NT2/D1 (cell line): ENCODE data around the gene MT4.

ENCODE experiments used
- DNase-seq: peaks from one replicate; pipeline ENCODE4 v3.0.0-alpha.2; 2011; ENCODE audit warnings: low read depth, low spot score
- H3K27me3 ChIP-seq: 2 replicates; pipeline ENCODE4 v1.6.0; 2011; ENCODE audit warnings: mild to moderate bottlenecking; ENCODE audit not compliant: insufficient read length, insufficient read depth
- H3K36me3 ChIP-seq: 2 replicates; pipeline ENCODE4 v1.6.1; 2011; ENCODE audit warnings: mild to moderate bottlenecking, low read length, mixed read lengths; ENCODE audit not compliant: insufficient read depth, insufficient read length
- H3K4me1 ChIP-seq: 2 replicates; pipeline ENCODE4 v1.5.1; 2011; ENCODE audit not compliant: insufficient read depth, insufficient read length
- H3K4me3 ChIP-seq: 2 replicates; pipeline ENCODE4 v1.5.1; 2011; ENCODE audit warnings: low read depth; ENCODE audit not compliant: insufficient read length
- H3K9ac ChIP-seq: 2 replicates; pipeline ENCODE4 v1.6.0; 2011; ENCODE audit warnings: low read depth; ENCODE audit not compliant: insufficient read length
- H3K9me3 ChIP-seq: 2 replicates; pipeline ENCODE4 v1.5.1; 2011; ENCODE audit warnings: mild to moderate bottlenecking, low read length; ENCODE audit not compliant: insufficient read depth
- SUZ12 ChIP-seq: IDR thresholded peaks from 2 replicates; pipeline ENCODE4 v1.6.1; 2011; ENCODE audit not compliant: insufficient read length, insufficient read depth; ENCODE audit errors: extremely low read depth
- YY1 ChIP-seq: IDR thresholded peaks from 2 replicates; pipeline ENCODE4 v1.6.1; 2011; ENCODE audit not compliant: insufficient read length, insufficient read depth
- ZNF274 ChIP-seq: IDR thresholded peaks from 2 replicates; pipeline ENCODE4 v1.6.1; 2011; ENCODE audit warnings: mild to moderate bottlenecking, low read depth, low read length

MT4 gene

DNA sequence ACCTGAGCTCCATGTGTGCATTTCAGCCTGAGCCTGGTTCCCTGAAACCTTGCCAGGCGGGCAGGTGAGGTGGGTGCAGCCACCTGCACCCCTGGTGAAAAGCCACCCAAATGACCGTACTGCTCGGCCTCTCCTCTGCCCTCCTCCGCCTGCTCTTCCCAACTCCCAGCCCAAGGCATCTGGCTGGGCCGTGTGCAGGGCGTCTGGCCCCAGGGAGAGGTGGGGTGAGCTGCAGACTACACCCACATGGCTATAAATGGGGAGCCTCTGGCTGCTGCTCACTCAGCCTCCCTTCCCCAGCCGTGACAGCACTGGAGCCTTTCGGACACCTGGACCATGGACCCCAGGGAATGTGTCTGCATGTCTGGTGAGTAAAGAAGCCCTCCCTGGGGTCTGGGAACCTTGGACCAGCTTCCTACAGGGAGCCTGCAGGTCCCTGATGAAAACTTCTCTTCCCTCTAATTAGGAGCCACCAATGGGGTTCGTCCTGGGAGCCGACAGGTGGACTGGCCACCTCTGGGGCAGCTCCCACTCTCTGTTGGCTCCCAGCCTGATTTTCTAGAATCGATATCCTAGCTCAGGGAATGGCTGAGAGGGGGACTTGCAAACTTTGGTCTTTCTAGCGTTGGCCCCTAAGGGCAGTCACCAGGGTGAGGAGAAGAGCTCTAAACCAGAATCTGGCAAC lies at the start of gene MT4:
TSS of gene MT4 (plus strand) at position 281 of the 685 bp plus-strand sequence. CDS start at position 337, 56 bp downstream.
- H3K4me3 ChIP-seq = no peak within 1 kb of the TSS
- no peaks in the 10 kb centered on the region for H3K4me1 ChIP-seq
- H3K36me3 ChIP-seq = no peaks in the 10 kb centered on the region
- H3K27me3 ChIP-seq = no peaks in the 10 kb centered on the region
- no peak for DNase-seq
- TF ChIP-seq ZNF274 (no peak), YY1 (no peak), SUZ12 (no peak)
- H3K9ac ChIP-seq = no peak within 1 kb of the TSS
- no peaks in the 10 kb centered on the region for H3K9me3 ChIP-seq

DNA sequence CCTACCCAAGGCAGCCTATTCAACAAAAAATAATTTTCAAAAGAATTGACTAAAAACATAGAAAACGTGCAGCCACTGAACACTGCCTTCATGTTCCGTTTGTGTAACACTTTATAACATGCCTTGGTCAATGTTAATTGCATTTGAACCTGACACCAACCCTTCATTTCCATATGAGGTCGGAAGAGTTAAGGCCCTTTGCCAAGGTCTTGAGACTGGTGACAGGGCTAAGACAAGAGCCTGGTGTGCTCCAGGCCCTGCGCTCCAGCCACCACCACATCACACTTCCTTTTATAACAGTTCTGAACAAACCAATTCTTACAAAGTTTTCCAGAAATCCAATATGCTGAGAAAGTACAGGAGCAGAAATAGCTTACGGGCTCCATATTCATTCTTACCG lies 49.2 kb upstream of the MT4 start:
- Histone ChIP-seq H3K4me3 (no peak overlapping the region), H3K9me3 (no peaks in the 10 kb centered on the region), H3K9ac (no peak overlapping the region), H3K27me3 (no peaks in the 10 kb centered on the region), H3K36me3 (peaks cover 2% of the 10 kb centered on the region), H3K4me1 (peaks cover 2% of the 10 kb centered on the region)
- DNase-seq = no peak
- TF ChIP-seq SUZ12 (no peak), YY1 (no peak), ZNF274 (no peak)

GRCh38 chr16:56517206-56517605 lies 47.7 kb upstream of the MT4 start:
- no peaks in the 10 kb centered on the region for H3K9me3 ChIP-seq
- DNase-seq = no peak
- TF ChIP-seq SUZ12 = no peak
- no peaks in the 10 kb centered on the region for H3K27me3 ChIP-seq
- H3K4me3 ChIP-seq = no peak overlapping the region
- H3K9ac ChIP-seq = no peak overlapping the region
- H3K36me3 ChIP-seq = no peaks in the 10 kb centered on the region
- peaks cover 2% of the 10 kb centered on the region for H3K4me1 ChIP-seq

GRCh38 chr16:56518425-56518824 lies 46.4 kb upstream of the MT4 start:
- no peaks in the 10 kb centered on the region for H3K27me3 ChIP-seq
- H3K4me3 ChIP-seq = no peak overlapping the region
- no peak overlapping the region for H3K9ac ChIP-seq
- H3K36me3 ChIP-seq = no peaks in the 10 kb centered on the region
- no peak for DNase-seq
- TF ChIP-seq SUZ12 = no peak
- TF ChIP-seq YY1 = no peak
- no peak for TF ChIP-seq ZNF274
- no peaks in the 10 kb centered on the region for H3K9me3 ChIP-seq
- peaks cover 2% of the 10 kb centered on the region for H3K4me1 ChIP-seq

GRCh38 chr16:56519459-56520250 lies 45.2 kb upstream of the MT4 start, which contains the start of gene BBS2:
TSS of gene BBS2 (minus strand) at chr16:56520024. CDS start at chr16:56519862, 162 bp downstream.
- H3K4me3 ChIP-seq = peak within 1 kb of the TSS; percentile 92
- H3K9ac ChIP-seq = peak within 1 kb of the TSS; percentile 92
- no peaks in the 10 kb centered on the region for H3K9me3 ChIP-seq
- peaks cover 2% of the 10 kb centered on the region for H3K4me1 ChIP-seq
- no peaks in the 10 kb centered on the region for H3K27me3 ChIP-seq
- DNase-seq = peak; percentile 71
- no peaks in the 10 kb centered on the region for H3K36me3 ChIP-seq
- no peak for TF ChIP-seq SUZ12
- no peak for TF ChIP-seq YY1
- TF ChIP-seq ZNF274 = no peak

DNA sequence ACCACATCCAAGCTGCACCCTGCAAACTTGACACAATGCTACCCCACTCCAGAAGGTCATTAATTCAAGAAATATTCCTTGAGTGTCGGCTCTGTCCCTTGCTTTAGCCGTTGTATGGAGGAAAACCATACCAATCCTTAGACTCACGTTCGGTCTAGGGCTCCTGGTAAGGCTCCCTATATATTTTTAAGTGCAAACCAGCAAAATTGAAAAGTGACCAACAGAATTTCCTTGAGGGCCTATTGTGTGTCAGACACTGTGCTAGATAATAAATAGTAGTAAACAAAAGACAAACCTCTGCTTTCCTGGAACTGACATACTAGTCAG lies 44.7 kb upstream of the MT4 start:
- Histone ChIP-seq H3K9me3 (no peaks in the 10 kb centered on the region), H3K27me3 (no peaks in the 10 kb centered on the region), H3K4me1 (peaks cover 2% of the 10 kb centered on the region), H3K4me3 (peak overlapping the region; percentile 92), H3K36me3 (no peaks in the 10 kb centered on the region), H3K9ac (peak overlapping the region; percentile 63)
- no peak for DNase-seq
- no peak for TF ChIP-seq YY1
- TF ChIP-seq ZNF274 = no peak

GRCh38 chr16:56525236-56525635 lies 39.6 kb upstream of the MT4 start:
- Histone ChIP-seq H3K4me1 (no peaks in the 10 kb centered on the region), H3K4me3 (no peak overlapping the region), H3K9me3 (no peaks in the 10 kb centered on the region), H3K36me3 (no peaks in the 10 kb centered on the region), H3K9ac (no peak overlapping the region), H3K27me3 (peaks cover 3% of the 10 kb centered on the region)
- no peak for TF ChIP-seq ZNF274
- TF ChIP-seq YY1 = no peak
- no peak for TF ChIP-seq SUZ12
- DNase-seq = no peak
